ENCODE results near the gene FOXK2.
"Not testable (repeated sequence)": the region's sequence is repeated elsewhere in the genome, so short reads cannot be mapped to it uniquely, and the experiment has no call there.

Gene FOXK2

GRCh38 chr17:82528484-82529265 is 9.1 kb downstream of the FOXK2 start:
- DNase-seq (ENCODE audit: low read depth in 2 of 2, low spot score in 1 of 2), result no peak

DNA sequence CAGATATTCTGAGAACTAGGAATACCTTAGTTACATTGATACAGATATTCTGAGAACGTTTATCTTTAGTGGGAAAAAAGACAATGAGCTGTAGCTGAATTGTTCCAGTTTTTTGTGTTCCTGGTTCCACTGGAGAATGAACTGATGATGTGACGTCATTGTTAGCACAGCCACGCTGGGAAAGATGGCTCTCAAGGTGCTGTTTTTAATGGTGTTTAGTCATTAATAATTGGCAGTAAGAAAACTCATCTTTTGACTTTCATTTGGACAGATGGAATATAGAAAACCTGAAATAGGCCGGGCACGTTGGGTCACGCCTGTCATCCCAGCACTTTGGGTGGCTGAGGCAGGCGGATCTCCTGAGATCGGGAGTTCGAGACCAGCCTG is 10.4 kb downstream of the FOXK2 start:
- no peak for DNase-seq (ENCODE audit: low read depth in 2 of 2, low spot score in 1 of 2)

DNA sequence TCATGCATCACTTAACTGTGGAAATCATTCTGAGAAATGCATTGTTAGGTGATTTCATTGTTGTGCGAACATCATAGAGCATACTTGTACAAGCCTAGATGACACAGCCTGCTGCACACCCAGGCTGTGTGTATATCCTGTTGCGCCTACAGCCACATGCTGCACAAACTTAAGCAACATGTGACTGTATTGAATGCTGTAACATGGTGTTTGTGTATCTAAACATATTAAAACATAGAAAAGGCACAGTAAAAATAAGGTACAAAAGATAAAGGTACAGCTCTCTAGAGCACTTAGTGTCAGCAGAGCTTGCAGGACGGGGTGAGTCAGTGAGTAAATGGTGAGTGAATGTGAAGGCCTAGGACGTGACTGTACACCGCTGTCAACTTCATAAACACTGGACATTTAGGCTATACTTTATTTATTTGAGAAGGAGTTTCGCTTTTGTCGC is 11.9 kb downstream of the FOXK2 start:
- no peak for DNase-seq (ENCODE audit: low read depth in 2 of 2, low spot score in 1 of 2)

GRCh38 chr17:82534401-82534812 is 14.9 kb downstream of the FOXK2 start:
- no peak for DNase-seq (ENCODE audit: low read depth in 2 of 2, low spot score in 1 of 2)

GRCh38 chr17:82536512-82537201 is 17.1 kb downstream of the FOXK2 start:
- no peak for DNase-seq (ENCODE audit: low read depth in 2 of 2, low spot score in 1 of 2)

- not testable (repeated sequence) for DNase-seq (ENCODE audit: low read depth in 2 of 2, low spot score in 1 of 2)
These were observed 17.7 kb downstream of the FOXK2 start for GRCh38 chr17:82537228-82537627.

GRCh38 chr17:82539076-82539475 is 19.5 kb downstream of the FOXK2 start:
- DNase-seq (ENCODE audit: low read depth in 2 of 2, low spot score in 1 of 2), result not testable (repeated sequence)

- DNase-seq (ENCODE audit: low read depth in 2 of 2, low spot score in 1 of 2), result no peak
These were observed 22.9 kb downstream of the FOXK2 start for GRCh38 chr17:82542439-82542838.

- DNase-seq (ENCODE audit: low read depth in 2 of 2, low spot score in 1 of 2), result no peak
These were observed 25.0 kb downstream of the FOXK2 start for GRCh38 chr17:82544431-82545070.

DNA sequence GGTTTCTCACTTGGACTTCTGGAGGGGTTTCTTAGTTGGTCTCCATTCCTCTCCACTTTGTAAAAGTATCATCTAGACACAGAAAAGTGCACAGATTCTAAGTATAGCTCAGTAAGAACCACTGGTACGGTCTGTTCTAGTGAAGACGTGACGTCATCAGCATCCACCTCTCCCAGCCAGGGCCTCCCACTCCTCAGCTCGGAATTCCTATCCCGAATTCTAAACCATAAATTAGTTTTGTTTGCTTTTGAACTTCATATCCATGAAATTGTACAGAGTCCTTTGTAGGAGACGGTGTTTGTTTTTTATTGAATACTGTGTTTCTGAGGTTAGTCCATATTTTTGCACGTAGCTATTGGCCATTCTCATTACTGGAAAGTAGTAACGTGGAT is 25.5 kb downstream of the FOXK2 start:
- DNase-seq (ENCODE audit: low read depth in 2 of 2, low spot score in 1 of 2), result no peak

- no peak for DNase-seq (ENCODE audit: low read depth in 2 of 2, low spot score in 1 of 2)
These were observed 28.4 kb downstream of the FOXK2 start for GRCh38 chr17:82547981-82548380.

DNA sequence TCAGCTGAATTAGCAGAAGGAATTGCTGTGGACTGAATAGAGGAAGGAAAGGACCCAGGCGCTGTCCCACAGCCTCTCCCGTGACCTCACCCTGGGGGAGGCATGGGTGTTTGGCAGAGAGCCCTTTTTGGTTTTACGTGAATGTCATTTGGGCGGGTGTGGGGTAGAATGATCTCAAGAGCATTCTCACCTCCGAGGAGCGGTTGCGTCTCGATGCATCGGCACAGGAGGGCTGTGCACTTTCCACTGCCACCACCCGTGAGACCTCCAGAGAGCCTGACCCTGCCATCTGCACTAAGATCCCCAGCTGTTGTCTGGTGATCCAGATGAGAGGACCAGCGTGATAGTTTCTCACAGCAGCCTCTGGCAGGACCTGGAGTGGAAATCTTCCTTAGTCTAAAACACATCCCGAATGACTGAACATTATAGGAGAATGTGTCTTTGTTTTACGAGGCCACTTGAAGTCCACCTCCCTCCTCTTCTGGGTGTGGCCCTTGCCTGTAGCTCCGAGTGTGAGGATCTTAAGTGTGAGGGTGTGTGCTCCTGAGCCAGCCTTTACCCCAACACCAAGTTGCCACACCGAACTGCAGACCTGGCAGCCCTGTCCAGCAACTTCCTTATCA is 29.3 kb downstream of the FOXK2 start:
- peak in 1 of 2 donors; percentile 5 for DNase-seq (ENCODE audit: low read depth in 2 of 2, low spot score in 1 of 2)

- peak; percentile 33 to 44 for DNase-seq (ENCODE audit: low read depth in 2 of 2, low spot score in 1 of 2)
These were observed 32.4 kb downstream of the FOXK2 start for GRCh38 chr17:82551779-82552457.

GRCh38 chr17:82552580-82552979 is 33.0 kb downstream of the FOXK2 start:
- DNase-seq (ENCODE audit: low read depth in 2 of 2, low spot score in 1 of 2), result no peak

- DNase-seq (ENCODE audit: low read depth in 2 of 2, low spot score in 1 of 2), result no peak
These were observed 33.8 kb downstream of the FOXK2 start for GRCh38 chr17:82553210-82553930.

GRCh38 chr17:82557510-82557909 is 38.0 kb downstream of the FOXK2 start:
- not testable (repeated sequence) for DNase-seq (ENCODE audit: low read depth in 2 of 2, low spot score in 1 of 2)

GRCh38 chr17:82559566-82560251 is 40.2 kb downstream of the FOXK2 start:
- no peak for DNase-seq (ENCODE audit: low read depth in 2 of 2, low spot score in 1 of 2)

- DNase-seq (ENCODE audit: low read depth in 2 of 2, low spot score in 1 of 2), result no peak
These were observed 40.7 kb downstream of the FOXK2 start for GRCh38 chr17:82560252-82560642.

DNA sequence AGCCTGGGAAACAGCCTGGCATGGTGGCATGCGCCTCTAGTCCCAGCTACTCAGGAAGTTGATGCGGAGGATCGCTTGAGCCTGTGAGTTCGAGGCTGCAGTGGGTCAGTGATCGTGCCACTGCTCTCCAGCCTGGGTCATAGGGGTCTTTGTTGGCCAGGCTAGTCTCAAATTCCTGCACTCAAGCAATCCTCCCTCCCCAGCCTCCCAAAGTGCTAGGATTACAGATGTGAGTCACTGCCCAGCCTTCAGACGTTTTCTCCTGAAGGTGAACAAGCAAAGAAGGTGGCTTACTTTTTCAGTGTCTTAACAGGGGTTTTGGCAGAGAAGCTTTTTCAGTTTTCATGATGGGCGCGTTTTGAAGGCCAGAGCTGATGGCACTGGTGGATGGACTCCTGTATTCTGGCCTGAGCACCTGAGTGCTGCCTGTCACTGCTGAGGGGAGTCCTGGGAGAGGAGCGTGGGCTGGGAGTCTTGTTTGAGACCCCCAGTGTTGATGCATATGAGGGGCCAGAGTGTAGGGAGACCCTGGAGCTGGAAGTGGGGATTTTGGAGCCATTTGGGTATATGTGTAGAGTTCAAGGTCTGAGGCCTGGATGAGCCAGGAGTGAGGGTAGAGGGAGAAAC is 41.4 kb downstream of the FOXK2 start:
- DNase-seq (ENCODE audit: low read depth in 2 of 2, low spot score in 1 of 2), result no peak
